Thyroid gland (tissue), 4 donors: Measurements from ENCODE around the gene WBP1L.

Experiments used
- POLR2A ChIP-seq, 2 donors: fragments of 450-650 bp; IDR thresholded peaks; one replicate each; pipeline ENCODE4 v1.6.1; 2017; ENCODE audit warnings: antibody characterized with exemption in 2 of 2, mild to moderate bottlenecking in 2 of 2, moderate library complexity in 1 of 2
- TF ChIP-seq, protein P1 (sequence below), 6 experiments: fragments of 200-600 bp in 3 of 6; fragments of 450-650 bp in 3 of 6; sonication (generic) in 3 of 6; IDR thresholded peaks; one replicate each; pipeline ENCODE4 v1.5.1; 2016 to 2019; ENCODE audit warnings: antibody characterized with exemption in 6 of 6, mild to moderate bottlenecking in 2 of 6, inconsistent platforms in 1 of 6, moderate library complexity in 1 of 6

GRCh38 chr10:102718220-102718619 lies 25.5 kb upstream of the WBP1L start:
- TF ChIP-seq POLR2A (IDR thresholded peaks at IDR 0.05): no peak
- TF ChIP-seq, protein P1, sequence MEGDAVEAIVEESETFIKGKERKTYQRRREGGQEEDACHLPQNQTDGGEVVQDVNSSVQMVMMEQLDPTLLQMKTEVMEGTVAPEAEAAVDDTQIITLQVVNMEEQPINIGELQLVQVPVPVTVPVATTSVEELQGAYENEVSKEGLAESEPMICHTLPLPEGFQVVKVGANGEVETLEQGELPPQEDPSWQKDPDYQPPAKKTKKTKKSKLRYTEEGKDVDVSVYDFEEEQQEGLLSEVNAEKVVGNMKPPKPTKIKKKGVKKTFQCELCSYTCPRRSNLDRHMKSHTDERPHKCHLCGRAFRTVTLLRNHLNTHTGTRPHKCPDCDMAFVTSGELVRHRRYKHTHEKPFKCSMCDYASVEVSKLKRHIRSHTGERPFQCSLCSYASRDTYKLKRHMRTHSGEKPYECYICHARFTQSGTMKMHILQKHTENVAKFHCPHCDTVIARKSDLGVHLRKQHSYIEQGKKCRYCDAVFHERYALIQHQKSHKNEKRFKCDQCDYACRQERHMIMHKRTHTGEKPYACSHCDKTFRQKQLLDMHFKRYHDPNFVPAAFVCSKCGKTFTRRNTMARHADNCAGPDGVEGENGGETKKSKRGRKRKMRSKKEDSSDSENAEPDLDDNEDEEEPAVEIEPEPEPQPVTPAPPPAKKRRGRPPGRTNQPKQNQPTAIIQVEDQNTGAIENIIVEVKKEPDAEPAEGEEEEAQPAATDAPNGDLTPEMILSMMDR (IDR thresholded peaks at IDR 0.05): no peak
